Ramos (cell line): ENCODE data around the gene SLC3A2.

ENCODE experiments used
- in situ Hi-C: fragments of 300-500 bp; cut with MboI; formaldehyde crosslinking; loops from one replicate; pipeline ENCODE4 v1.14.3; 2022; ENCODE audit warnings: low sequenced_read_pairs; ENCODE audit not compliant: unreplicated experiment

The SLC3A2 gene

DNA sequence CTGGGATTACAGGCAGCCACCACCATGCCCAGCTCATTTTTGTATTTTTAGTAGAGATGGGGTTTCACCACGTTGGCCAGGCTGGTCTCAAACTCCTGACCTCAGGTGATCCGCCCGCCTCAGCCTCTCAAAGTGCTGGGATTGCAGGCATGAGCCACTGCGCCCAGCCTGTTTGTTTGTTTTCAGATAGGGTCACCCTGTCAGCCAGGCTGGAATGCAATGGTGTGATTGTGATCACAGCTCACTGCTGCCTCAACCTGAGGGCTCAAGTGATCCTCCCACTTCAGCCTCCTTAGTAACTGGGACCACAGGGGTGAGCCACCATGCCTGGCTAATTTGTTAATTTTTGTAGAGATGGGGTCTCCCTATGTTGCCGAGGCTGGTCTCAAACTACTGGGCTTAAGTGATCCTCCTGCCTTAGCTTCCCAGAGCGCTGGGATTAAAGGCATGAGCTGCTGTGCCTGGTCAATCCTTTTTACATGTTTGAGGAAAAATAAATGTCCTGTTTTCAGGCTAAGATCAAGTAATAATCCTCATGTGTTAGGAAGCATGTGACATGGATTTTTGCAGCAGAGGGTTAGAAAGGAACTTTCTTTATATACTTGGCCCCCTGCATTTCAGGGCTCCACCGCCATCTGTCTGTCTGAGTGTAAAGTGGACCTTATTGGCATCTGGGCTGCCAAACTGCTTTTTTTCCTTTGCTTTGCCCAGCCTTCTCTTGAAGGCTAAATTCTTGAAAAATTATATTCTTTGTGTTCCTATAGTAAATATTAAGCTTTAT is 4.8 kb upstream of the SLC3A2 start:
- in situ Hi-C loops = loop anchor here (25.0 kb wide), 1 partner anchor 464 kb away; the partner anchor contains the start of gene SCGB1A1

DNA sequence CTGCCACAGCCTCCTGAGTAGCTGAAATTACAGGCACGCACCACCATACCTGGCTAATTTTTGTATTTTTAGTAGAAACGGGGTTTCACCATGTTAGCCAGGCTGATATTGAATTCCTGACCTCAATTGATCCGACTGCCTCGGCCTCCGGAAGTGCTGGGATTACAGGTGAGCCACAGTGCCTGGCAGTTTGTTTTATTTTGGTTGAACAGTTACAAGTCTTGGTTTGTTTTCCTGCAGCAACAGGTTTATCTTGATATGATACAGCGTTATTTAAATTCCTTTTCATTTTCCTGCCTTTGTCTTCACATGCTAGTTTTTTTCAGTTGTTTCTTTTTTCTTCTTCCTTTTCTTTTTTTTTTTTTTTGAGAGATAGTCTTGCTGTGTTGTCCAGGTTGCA is 4.0 kb upstream of the SLC3A2 start:
- in situ Hi-C loops = loop anchor here (25.0 kb wide), 1 partner anchor 464 kb away; the partner anchor contains the start of gene SCGB1A1

DNA sequence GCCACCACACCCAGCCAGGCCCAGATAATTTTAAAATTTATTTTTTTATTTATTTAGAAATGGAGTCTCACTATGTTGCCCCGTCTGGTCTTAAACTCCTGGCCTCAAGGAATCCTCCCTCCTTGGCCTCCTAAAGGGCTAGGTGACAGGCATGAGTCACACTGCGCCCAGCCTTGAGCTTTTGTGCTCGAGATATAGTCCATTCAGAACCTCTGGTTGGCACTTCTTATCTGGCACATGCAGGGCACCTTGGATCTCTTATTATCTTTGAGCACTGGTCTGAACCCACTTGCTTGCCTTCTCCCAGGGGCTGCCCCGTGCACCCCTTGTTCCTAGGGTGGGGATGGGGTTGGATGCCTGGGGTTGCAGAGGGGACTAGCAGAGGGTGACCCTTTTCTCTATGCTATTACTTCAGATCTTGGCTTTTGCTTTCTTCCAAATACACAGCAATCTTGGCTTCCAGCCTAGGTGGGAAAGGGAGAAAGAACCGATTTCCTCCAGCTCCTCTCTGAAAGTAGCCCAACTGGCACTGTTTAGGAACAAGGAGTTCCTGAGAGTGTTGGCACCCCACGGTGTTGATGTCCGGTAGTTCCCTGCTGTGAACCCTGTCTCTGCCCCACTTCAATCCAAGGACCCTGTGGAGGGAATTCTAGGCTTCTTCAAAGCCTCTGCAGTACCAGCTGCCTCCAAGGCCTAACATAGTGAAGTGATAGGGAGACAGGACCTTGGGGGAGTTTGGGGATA is 1.3 kb upstream of the SLC3A2 start:
- in situ Hi-C loops = loop anchor here (25.0 kb wide), 1 partner anchor 467 kb away; the partner anchor contains the start of gene SCGB1A1

DNA sequence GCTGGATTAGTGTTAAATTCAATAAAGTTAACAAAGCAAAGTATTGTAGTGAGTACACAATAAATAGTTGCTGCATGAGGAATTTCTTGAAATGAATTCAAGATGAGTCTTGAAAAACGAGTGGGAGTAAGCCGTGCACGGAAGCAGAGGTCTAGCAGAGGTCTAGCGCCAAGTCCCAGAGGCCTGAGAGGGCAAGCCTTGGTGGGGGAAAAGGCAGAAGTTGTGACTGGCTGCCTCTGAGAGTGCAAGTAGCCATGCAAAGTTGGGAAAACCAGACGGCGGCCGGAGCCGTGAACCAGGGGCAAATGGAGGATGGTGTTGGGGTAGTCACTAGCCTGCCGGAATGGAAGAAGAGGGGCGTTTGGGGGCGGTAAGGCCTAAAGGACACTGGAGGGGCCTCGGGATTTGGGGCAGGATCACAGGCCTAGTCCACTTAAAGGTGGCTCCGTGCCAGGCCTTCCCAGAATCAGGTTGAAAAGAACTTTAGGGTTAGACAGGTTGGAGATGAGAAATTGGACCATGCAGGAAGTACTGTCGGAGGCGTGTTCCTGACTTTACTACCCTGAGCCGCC is 379 bp upstream of the SLC3A2 start:
- in situ Hi-C loops = loop anchor here (25.0 kb wide), 1 partner anchor 468 kb away; the partner anchor contains the start of gene SCGB1A1

DNA sequence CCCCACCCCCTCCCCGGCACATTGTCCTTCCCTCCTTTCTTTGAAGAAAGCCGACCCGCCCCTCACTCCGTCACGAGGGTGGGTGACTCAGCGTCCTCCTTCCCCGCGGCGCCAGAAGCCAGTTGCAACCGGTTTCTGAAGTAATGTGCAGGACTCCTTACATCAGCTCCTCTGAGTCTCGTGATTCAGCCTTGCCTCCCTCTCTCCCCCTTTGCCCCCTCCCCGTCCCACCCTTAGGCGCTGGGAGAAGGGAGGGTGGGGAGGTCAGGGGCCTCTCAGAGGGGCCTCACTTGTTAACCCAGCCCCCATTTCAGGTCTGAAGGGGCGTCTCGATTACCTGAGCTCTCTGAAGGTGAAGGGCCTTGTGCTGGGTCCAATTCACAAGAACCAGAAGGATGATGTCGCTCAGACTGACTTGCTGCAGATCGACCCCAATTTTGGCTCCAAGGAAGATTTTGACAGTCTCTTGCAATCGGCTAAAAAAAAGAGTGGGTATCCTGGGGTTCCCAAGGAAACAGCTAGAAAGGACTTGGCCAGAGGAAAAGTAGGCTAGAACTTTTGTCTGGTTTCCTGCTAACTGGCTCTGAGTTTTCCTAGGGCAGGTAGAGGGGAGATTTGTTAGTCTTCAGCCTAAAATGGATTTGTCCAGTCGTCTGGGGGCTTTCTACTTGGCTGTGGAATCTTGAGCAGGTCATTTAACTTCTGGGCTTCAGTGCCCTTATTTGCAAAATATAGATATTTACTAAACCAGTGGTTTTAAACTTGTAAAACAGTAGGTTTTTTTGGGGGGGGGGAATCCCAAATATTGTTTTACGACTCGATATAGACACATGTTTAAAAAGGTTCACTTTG is 1.1 kb downstream of the SLC3A2 start:
- in situ Hi-C loops = loop anchor here (25.0 kb wide), 1 partner anchor 470 kb away; the partner anchor contains the start of gene SCGB1A1

DNA sequence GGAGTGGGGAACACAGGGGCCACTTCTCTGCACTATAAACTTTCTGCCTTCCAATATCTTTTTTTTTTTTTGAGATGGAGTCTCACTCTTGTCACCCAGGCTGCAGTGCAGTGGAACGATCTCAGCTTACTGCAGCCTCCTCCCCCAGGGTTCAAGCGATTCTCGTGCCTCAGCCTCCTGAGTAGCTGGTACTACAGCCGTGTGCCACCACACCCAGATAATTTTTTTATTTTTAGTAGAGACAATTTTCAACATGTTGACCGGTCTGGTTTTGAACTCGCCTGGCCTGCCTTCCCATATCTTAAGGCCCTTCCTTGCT is 1.7 kb downstream of the SLC3A2 start:
- in situ Hi-C loops = loop anchor here (25.0 kb wide), 1 partner anchor 470 kb away; the partner anchor contains the start of gene SCGB1A1

DNA sequence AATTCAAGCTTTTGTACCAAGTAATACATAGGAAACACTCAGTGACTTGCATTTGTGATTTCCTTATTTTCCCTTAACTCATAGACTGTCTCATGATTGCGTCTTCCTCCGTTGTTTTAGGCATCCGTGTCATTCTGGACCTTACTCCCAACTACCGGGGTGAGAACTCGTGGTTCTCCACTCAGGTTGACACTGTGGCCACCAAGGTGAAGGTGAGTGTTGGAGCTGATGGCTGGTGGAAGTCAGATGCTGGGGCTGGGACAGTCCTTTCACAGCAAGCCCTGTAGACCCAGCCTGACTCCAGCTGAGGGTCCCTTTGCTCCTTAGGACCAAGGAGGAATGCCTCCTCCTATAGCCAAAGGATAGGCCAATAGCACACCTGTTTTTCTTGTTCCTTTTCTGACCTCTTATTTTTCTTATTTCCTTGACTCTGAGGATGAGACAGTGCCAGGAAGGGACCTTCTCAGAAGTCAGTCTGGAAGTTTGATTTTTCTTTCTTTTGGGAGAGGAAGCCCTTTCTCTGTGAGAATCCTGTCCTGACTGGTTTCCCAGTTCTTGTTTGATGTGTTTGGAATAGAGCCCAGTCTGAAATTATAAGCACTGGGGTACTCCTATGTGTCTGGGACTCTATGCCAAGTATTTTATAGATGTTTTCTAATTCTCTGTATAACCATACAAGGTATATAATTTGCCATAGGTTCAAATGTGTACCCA is 2.2 kb downstream of the SLC3A2 start:
- in situ Hi-C loops = loop anchor here (25.0 kb wide), 1 partner anchor 471 kb away; the partner anchor contains the start of gene SCGB1A1

DNA sequence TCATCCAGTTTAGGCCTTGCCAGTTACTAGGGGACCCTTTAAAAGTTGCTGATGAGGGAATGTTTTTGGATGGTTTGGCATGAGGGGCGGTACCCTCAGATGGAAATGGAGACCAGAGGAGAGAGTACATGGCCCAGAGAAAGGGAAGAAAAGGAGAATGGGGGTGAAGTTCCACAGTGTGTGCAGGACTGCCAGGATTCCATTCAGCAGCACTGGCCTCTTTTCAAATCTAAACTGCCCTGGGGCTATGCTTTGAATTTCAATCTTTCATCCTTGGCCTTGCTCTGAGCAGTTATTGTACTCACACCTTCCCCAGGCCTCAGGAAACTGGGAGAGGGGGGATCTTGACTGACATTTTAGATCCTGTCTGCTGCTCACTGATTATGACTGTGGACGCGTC is 3.0 kb downstream of the SLC3A2 start:
- in situ Hi-C loops = loop anchor here (25.0 kb wide), 1 partner anchor 471 kb away; the partner anchor contains the start of gene SCGB1A1

DNA sequence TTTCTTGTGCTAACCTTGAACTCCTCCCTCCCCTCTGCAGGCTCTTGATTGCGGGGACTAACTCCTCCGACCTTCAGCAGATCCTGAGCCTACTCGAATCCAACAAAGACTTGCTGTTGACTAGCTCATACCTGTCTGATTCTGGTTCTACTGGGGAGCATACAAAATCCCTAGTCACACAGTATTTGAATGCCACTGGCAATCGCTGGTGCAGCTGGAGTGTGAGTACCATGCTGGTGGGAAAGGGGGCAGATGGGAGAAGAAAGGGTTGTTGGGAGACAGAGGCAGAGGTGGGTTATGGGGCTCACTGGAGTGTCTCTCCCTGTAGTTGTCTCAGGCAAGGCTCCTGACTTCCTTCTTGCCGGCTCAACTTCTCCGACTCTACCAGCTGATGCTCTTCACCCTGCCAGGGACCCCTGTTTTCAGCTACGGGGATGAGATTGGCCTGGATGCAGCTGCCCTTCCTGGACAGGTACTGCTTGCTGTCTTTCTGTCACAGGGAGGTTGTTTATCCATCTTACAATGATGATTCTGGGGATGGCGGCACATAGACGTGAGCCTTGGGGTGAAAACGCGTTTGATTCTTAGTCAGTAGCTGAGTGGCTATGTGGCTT is 4.5 kb downstream of the SLC3A2 start:
- in situ Hi-C loops = loop anchor here (25.0 kb wide), 1 partner anchor 473 kb away; the partner anchor contains the start of gene SCGB1A1

DNA sequence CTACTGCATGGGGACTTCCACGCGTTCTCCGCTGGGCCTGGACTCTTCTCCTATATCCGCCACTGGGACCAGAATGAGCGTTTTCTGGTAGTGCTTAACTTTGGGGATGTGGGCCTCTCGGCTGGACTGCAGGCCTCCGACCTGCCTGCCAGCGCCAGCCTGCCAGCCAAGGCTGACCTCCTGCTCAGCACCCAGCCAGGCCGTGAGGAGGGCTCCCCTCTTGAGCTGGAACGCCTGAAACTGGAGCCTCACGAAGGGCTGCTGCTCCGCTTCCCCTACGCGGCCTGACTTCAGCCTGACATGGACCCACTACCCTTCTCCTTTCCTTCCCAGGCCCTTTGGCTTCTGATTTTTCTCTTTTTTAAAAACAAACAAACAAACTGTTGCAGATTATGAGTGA is 7.7 kb downstream of the SLC3A2 start:
- in situ Hi-C loops = loop anchor here (25.0 kb wide), 1 partner anchor 476 kb away; the partner anchor contains the start of gene SCGB1A1

DNA sequence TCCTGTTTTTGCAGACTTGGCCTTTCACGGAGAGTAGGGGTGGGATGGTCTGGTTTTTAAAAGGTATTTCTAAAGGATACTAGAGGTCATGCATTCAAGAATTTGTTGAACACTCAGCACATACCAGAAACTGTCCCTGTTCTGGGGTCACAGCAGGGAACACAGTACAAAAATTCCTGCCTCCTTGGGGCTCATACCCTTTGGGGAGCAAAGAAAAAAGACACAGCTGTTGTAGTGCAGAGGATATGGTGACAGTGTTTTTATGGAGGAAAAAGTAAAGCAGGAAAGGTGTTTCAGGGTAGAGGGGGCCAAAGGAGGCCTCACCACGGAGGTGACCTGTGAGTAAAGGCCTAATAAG is 8.4 kb downstream of the SLC3A2 start:
- in situ Hi-C loops = loop anchor here (25.0 kb wide), 1 partner anchor 477 kb away; the partner anchor contains the start of gene SCGB1A1

DNA sequence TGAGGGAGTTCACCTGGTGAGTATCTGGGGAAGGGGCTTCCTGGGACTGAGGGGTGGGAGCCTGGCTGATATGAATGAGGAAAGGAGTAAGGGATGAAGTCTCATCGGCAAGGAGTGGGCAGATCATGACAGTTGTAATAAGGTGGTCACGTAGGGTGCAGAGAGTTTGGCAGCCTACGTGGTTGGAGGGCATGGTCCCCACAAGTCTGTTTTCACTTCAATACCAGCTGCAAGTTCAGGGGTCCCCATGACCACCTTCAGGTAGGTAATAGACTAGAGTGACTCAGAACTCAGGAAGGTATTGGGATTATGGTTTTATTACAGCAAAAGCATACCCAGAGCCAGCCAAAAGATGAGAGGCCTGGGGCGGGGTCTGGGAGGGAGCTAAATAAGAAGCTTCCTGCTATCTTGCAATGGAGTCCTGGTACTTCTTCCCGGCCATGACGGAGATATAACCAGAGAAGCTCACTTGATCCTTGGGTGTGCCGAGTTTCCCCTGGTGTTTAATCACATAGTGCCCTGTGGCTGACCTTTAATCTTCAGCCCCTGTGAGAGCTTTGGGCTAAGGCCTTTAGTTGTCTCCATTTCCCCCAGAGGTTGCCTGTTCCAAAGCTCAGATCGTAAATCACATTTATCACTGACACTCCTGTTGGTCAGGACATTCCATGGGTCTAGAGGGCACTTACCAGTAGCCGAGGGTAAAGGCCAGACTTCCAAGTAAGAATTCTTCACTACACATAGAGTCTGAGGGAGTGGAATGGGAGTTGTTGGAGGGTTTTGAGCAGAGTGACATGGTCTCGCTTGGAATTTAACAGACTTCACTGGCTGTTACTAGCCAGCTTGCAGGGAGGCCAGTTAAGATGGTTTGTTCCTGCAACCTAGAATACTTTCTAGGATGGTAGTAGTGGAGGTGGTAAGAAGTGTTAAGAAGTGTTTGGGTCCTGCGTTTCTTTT is 9.1 kb downstream of the SLC3A2 start:
- in situ Hi-C loops = loop anchor here (25.0 kb wide), 1 partner anchor 477 kb away; the partner anchor contains the start of gene SCGB1A1

DNA sequence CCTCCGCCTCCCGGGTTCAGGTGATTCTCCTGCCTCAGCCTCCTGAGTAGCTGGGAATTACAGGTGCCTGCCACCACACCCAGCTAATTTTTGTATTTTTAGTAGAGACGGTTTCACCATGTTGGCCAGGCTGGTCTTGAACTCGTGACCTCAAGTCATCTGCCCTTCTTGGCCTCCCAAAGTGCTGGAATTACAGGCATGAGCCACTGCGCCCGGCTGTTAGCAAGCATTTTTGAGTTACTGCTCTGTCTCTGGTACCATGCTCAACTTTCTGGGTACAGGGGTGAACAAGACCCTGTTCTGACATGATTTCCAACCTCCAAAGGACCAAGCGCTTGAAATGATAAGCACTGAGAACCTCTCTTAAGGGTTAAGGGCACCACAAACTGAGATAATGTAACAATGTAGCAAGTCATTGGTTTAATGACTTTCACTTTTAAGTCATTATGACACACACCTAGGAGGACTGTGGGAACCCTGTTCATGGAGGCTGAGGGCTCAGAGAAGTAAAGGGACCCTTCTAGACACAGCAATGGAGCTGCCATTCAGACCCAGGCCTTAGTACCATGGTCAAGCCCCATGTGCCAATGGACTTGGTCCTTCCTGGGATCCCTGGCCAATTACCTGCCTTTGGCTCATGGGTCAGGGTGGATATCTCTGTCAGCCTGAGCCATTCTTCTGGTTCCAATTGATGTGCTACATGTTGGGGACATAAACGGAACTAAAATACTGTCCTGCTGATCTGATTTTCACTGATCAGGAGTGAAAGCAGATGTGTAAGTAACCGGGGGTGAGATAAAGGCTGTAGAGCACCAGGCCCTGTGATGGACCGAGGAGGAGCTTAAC is 11.6 kb downstream of the SLC3A2 start:
- in situ Hi-C loops = loop anchor here (25.0 kb wide), 1 partner anchor 480 kb away; the partner anchor contains the start of gene SCGB1A1

DNA sequence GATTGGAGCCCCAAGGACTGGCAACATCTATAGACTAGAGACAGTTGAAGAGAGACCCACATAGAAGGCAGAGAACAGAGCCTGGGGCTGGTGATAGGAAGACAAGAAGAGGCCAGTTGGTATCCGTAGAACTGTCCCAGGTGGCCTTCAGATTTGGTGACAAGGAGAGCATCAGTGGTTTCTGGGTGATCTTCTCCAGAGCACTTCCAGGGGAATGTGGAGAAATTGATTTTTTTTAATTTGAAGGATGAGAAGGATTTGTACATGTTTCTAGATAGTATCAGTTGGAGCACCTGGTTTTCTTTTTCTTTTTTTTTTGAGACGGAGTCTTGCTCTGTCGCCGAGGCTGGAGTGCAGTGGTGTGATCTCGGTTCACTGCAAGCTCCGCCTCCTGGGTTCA is 14.8 kb downstream of the SLC3A2 start:
- in situ Hi-C loops = loop anchor here (25.0 kb wide), 1 partner anchor 483 kb away; the partner anchor contains the start of gene SCGB1A1

DNA sequence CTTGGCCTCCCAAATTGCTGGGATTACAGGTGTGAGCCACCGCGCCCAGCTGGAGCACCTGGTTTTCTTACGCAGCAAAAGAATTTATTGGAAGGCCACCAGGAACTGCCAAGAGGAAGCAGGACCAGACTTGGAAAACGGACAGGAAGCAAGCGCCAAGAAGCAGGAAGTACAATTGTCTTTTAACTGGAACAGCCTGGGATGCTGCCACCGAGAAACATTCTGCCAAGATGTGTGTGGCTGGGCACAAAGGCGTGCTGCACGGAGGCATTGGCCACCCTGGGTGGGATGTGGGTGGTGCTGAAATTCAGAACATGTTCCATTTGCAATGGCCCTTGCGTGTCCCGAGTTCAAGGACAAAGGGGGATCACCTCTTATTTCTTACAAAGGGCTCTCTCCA is 15.4 kb downstream of the SLC3A2 start:
- in situ Hi-C loops = loop anchor here (25.0 kb wide), 1 partner anchor 484 kb away; the partner anchor contains the start of gene SCGB1A1

DNA sequence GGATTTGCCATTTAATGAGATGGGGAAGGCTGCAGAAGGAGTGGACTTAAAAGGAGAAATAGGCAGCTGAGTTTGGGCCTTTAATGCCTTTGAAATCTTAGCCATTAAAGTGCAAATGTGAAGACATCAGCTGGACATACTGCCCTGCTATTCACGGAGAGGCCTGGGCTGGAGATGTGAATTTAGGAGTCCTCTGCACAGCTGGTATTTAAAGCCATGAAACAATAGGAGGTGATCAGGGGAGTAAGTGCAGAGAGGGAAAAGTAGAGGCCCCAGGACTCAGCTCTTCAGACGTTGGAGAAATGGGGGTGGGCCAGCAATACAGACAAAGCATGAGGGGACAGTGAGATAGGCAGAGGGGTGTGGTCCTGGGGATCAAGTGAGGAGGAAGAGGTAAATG is 16.6 kb downstream of the SLC3A2 start:
- in situ Hi-C loops = loop anchor here (25.0 kb wide), 1 partner anchor 485 kb away; the partner anchor contains the start of gene SCGB1A1
